Measurements from ENCODE around the gene OR1I1. TPM values are rescaled to one million over a fixed set of nuclear protein-coding genes. Genes with fewer than 3 reads are reported as not detected.

Gene OR1I1
- total and polyA plus RNA-seq, 7 donors, result not detected

- 70 to 79% methylated on average over 1 of the region's 1 CpG for WGBS, 2 donors
- Histone ChIP-seq H3K4me1 (peaks cover 0 to 18% (median 16%) of the 10 kb centered on the region in 4 donors), H3K36me3 (peaks cover 0 to 2% (median under 1%) of the 10 kb centered on the region in 4 donors), H3K27ac (no peak overlapping the region), H3K9me3 (peaks cover 3 to 8% (median 4%) of the 10 kb centered on the region in 4 donors), H3K27me3 (no peaks in the 10 kb centered on the region), H3K4me3 (no peak overlapping the region)
- TF ChIP-seq POLR2AphosphoS5 (IDR thresholded peaks at IDR 0.05), result no peak
- no peak for TF ChIP-seq POLR2A (IDR thresholded peaks at IDR 0.05)
- TF ChIP-seq EP300 (IDR thresholded peaks at IDR 0.05), result no peak
- TF ChIP-seq CTCF (IDR thresholded peaks at IDR 0.05), result no peak
- intact Hi-C loops (cut with DNase I), result no loop called here
- DNase-seq, result no peak
Observed at GRCh38 chr19:15104003-15104402, 22.0 kb downstream of the OR1I1 start.

- Histone ChIP-seq H3K4me3 (no peak overlapping the region), H3K27me3 (no peaks in the 10 kb centered on the region), H3K36me3 (peaks cover 0 to 6% (median 3%) of the 10 kb centered on the region in 4 donors), H3K9me3 (peaks cover 3 to 8% (median 4%) of the 10 kb centered on the region in 4 donors), H3K4me1 (peaks cover 0 to 21% (median 18%) of the 10 kb centered on the region in 4 donors), H3K27ac (no peak overlapping the region)
- intact Hi-C loops (cut with DNase I), result no loop called here
- TF ChIP-seq POLR2A (IDR thresholded peaks at IDR 0.05) (no peak), CTCF (IDR thresholded peaks at IDR 0.05) (no peak), POLR2AphosphoS5 (IDR thresholded peaks at IDR 0.05) (no peak), EP300 (IDR thresholded peaks at IDR 0.05) (no peak)
- 78 to 80% methylated on average over 1 of the region's 1 CpG for WGBS, 2 donors
- DNase-seq, result no peak
Observed at GRCh38 chr19:15104411-15104810, 22.4 kb downstream of the OR1I1 start.

- DNase-seq, result no peak
- H3K9me3 ChIP-seq, result peaks cover 3 to 8% (median 4%) of the 10 kb centered on the region in 4 donors
- H3K36me3 ChIP-seq, result peaks cover 5 to 13% (median 8%) of the 10 kb centered on the region in 4 donors
- no peak overlapping the region for H3K4me3 ChIP-seq
- intact Hi-C loops (cut with DNase I), result loop anchor here (5.0 kb wide), 3 partner anchors 47 to 347 kb away; no protein-coding TSS in a partner anchor
- TF ChIP-seq CTCF (IDR thresholded peaks at IDR 0.05) (no peak), EP300 (IDR thresholded peaks at IDR 0.05) (no peak), POLR2A (IDR thresholded peaks at IDR 0.05) (no peak)
- H3K27me3 ChIP-seq, result no peaks in the 10 kb centered on the region
- WGBS, 2 donors, result 89 to 94% methylated on average over 3 of the region's 3 CpGs
- H3K4me1 ChIP-seq, result peaks cover 0 to 21% (median 18%) of the 10 kb centered on the region in 4 donors
- H3K27ac ChIP-seq, result no peak overlapping the region
Observed at GRCh38 chr19:15105044-15105443, 23.0 kb downstream of the OR1I1 start.

GRCh38 chr19:15107061-15108010, 25.3 kb downstream of the OR1I1 start, which contains the start of gene SYDE1:
TSS of gene SYDE1 (plus strand) at chr19:15107401. CDS start at chr19:15107434, 33 bp downstream.
- H3K9me3 ChIP-seq, result peaks cover 3 to 8% (median 4%) of the 10 kb centered on the region in 4 donors
- H3K27me3 ChIP-seq, result no peaks in the 10 kb centered on the region
- peak within 1 kb of the TSS; percentile 89 to 99 (median 94) for H3K4me3 ChIP-seq
- whole genome bisulfite sequencing, 2 donors, result 2 to 3% methylated on average over 78 of the region's 78 CpGs
- H3K27ac ChIP-seq, result peak within 1 kb of the TSS; percentile 93 to 99 (median 96)
- intact Hi-C loops (cut with DNase I), result loop anchor here (2.0 to 5.0 kb wide), 4 partner anchors 17 to 345 kb away; a partner anchor contains a TSS
- DNase-seq, result peak; percentile 80
- TF ChIP-seq EP300 (IDR thresholded peaks at IDR 0.05) (no peak), CTCF (IDR thresholded peaks at IDR 0.05) (no peak), POLR2AphosphoS5 (IDR thresholded peaks at IDR 0.05) (peak in 3 of 4 donors; percentile 41 to 74 (median 70)), POLR2A (IDR thresholded peaks at IDR 0.05) (peak in 1 of 2 donors; percentile 32)
- H3K36me3 ChIP-seq, result peaks cover 8 to 34% (median 26%) of the 10 kb centered on the region in 4 donors
- peaks cover 0 to 21% (median 18%) of the 10 kb centered on the region in 4 donors for H3K4me1 ChIP-seq

Measured in sigmoid colon (tissue), 7 donors.